K562 (cell line): ENCODE data around the gene SRPRA. TPM values are rescaled to one million over a fixed set of nuclear protein-coding genes. Genes with fewer than 3 reads are reported as not detected.

Source experiments
- ATAC-seq: fragments of 200-7000 bp; cut with Tn5 transposase; 3 replicates; pipeline ENCODE4 v1.9.1; 2020; ENCODE audit warnings: moderate library complexity
- BruUV-seq: library from RNA; stranded (reverse); fragments of 400-500 nt; replicated peaks from 2 replicates; lab custom pipeline; 2021; lab: Mats Ljungman, UMichigan
- CTCF ChIA-PET: fragments of 300-600 bp; formaldehyde crosslinking; extraction: SDS; loops from one replicate; lab custom pipeline; 2021; ENCODE audit warnings: low intra/inter-chr PET ratio; lab: Yijun Ruan, JAX
- POLR2A ChIA-PET: fragments of 300-600, 350-650 bp; sonication (Branson Sonifier 250); formaldehyde crosslinking; extraction: SDS; loops from one replicate; lab custom pipeline; 2021; ENCODE audit warnings: antibody characterized with exemption, inconsistent platforms; lab: Yijun Ruan, JAX
- DNase-seq, 4 experiments: peaks; one replicate each; pipeline versions ENCODE4 v3.0.0 to v3.0.0-alpha.2; 2011 to 2018; ENCODE audit warnings: low spot score in 3 of 4, mixed read lengths in 3 of 4; ENCODE audit errors: extremely low read depth in 1 of 4
- FAIRE-seq: peaks from 2 replicates; lab custom pipeline; 2011; peaks lifted over from hg19 to GRCh38; lab: Jason Lieb, UNC
- H2AFZ ChIP-seq: 2 replicates; pipeline ENCODE4 v1.6.0; 2011; ENCODE audit warnings: low read depth, low read length, control low read depth, inconsistent platforms
- H3K27ac ChIP-seq: fragments of 200-600 bp; 3 replicates; pipeline ENCODE4 v1.8.0; 2011; ENCODE audit warnings: low read depth, mild to moderate bottlenecking, control low read depth, inconsistent platforms, low read length, moderate library complexity, mixed read lengths; ENCODE audit errors: extremely low read depth
- H3K27me3 ChIP-seq, 2 experiments: fragments of 300-600 bp in 1 of 2; 2 replicates in 1 of 2; 3 replicates in 1 of 2; pipeline versions ENCODE4 v1.6.0 to v1.8.0; 2011; ENCODE audit warnings: inconsistent platforms in 2 of 2, low read length in 2 of 2, mild to moderate bottlenecking in 1 of 2, mixed read lengths in 1 of 2, moderate library complexity in 1 of 2; ENCODE audit not compliant: control insufficient read depth in 2 of 2, insufficient read depth in 2 of 2
- H3K36me3 ChIP-seq: fragments of 300-600 bp; 3 replicates; pipeline ENCODE4 v1.8.0; 2011; ENCODE audit warnings: mild to moderate bottlenecking, low read length, inconsistent platforms; ENCODE audit not compliant: control insufficient read depth, insufficient read depth
- H3K4me1 ChIP-seq, 2 experiments: fragments of 200-600 bp in 1 of 2; replicated peaks in 1 of 2; 2 replicates in 1 of 2; 3 replicates in 1 of 2; pipeline versions ENCODE4 v1.5.1 to v1.8.0; 2011; ENCODE audit warnings: inconsistent platforms in 2 of 2, low read length in 2 of 2, mild to moderate bottlenecking in 1 of 2, mixed read lengths in 1 of 2, moderate library complexity in 1 of 2; ENCODE audit not compliant: control insufficient read depth in 2 of 2, insufficient read depth in 2 of 2
- H3K4me2 ChIP-seq: 2 replicates; pipeline ENCODE4 v1.6.1; 2011; ENCODE audit warnings: low read length, control low read depth, inconsistent platforms, mixed read lengths; ENCODE audit not compliant: insufficient read depth
- H3K4me3 ChIP-seq: fragments of 200-600 bp; sonication (generic), shearing (Covaris generic); 2 replicates; pipeline ENCODE4 v1.5.1; 2016; ENCODE audit warnings: control low read depth, inconsistent platforms
- H3K79me2 ChIP-seq: fragments of 200-600 bp; 3 replicates; pipeline ENCODE4 v1.8.0; 2011; ENCODE audit warnings: low read length, inconsistent platforms; ENCODE audit not compliant: control insufficient read depth, insufficient read depth
- H3K9ac ChIP-seq, 2 experiments: 2 replicates each; pipeline versions ENCODE4 v1.6.0 to v1.6.1; 2011; ENCODE audit warnings: low read depth in 2 of 2, low read length in 2 of 2, control low read depth in 1 of 2, inconsistent platforms in 1 of 2, mild to moderate bottlenecking in 1 of 2, mixed read lengths in 1 of 2; ENCODE audit not compliant: insufficient read depth in 1 of 2
- H3K9me1 ChIP-seq: one replicate; pipeline ENCODE4 v1.6.0; 2011; ENCODE audit warnings: inconsistent platforms, mild to moderate bottlenecking, low read length, moderate library complexity; ENCODE audit not compliant: control insufficient read depth, insufficient read depth
- H3K9me3 ChIP-seq: replicated peaks from 2 replicates; pipeline ENCODE4 v1.5.1; 2011; ENCODE audit warnings: low read depth, low read length, inconsistent platforms; ENCODE audit not compliant: control insufficient read depth, insufficient read depth
- H4K20me1 ChIP-seq: replicated peaks from 2 replicates; pipeline ENCODE4 v1.6.1; 2011; ENCODE audit warnings: low read length, inconsistent platforms, mixed read lengths; ENCODE audit not compliant: control insufficient read depth, insufficient read depth
- CBX2 ChIP-seq: fragments of 200-600 bp; sonication (generic); IDR thresholded peaks from one replicate; pipeline ENCODE4 v1.6.1; 2012; ENCODE audit warnings: mild to moderate bottlenecking, low read length, inconsistent platforms; ENCODE audit not compliant: insufficient read depth, poor library complexity, severe bottlenecking
- CHD7 ChIP-seq: fragments of 200-600 bp; sonication (generic); IDR thresholded peaks from one replicate; pipeline ENCODE4 v1.6.1; 2012; ENCODE audit warnings: mild to moderate bottlenecking, low read depth, low read length, inconsistent platforms
- FOXK1 ChIP-seq: sonication (generic); formaldehyde crosslinking; IDR thresholded peaks from 2 replicates; pipeline ENCODE4 v1.8.0; 2022; ENCODE audit warnings: missing genetic modification reagents, mild to moderate bottlenecking, borderline replicate concordance
- RAD21 ChIP-seq, 2 experiments: fragments of 250-450 bp in 1 of 2; fragments of 450-650 bp in 1 of 2; sonication (Bioruptor Pico) in 1 of 2; formaldehyde crosslinking in 1 of 2; IDR thresholded peaks in 1 of 2; conservative IDR thresholded peaks in 1 of 2; 2 replicates each; pipeline versions ENCODE4 v1.4.0 to v1.8.0; 2020 to 2022; ENCODE audit warnings: mild to moderate bottlenecking in 2 of 2, moderate library complexity in 1 of 2
- SUPT5H ChIP-seq: fragments of 450-650 bp; IDR thresholded peaks from 2 replicates; pipeline ENCODE4 v1.6.1; 2016
- TEAD2 ChIP-seq: fragments of 450-650 bp; IDR thresholded peaks from 2 replicates; pipeline ENCODE4 v1.6.1; 2016; ENCODE audit warnings: missing genetic modification characterization, control low read depth, missing compliant biosample characterization
- USF1 ChIP-seq: sonication (generic); formaldehyde crosslinking; IDR thresholded peaks from 2 replicates; pipeline ENCODE4 v1.9.0; 2022; ENCODE audit warnings: mild to moderate bottlenecking, missing genetic modification reagents
- ZBTB9 ChIP-seq: fragments of 450-650 bp; formaldehyde crosslinking; IDR thresholded peaks from 2 replicates; pipeline ENCODE4 v1.4.0; 2020; ENCODE audit warnings: mild to moderate bottlenecking, moderate library complexity
- whole genome bisulfite sequencing: fragments of 100-300 bp; shearing (Covaris generic); methylation state at CpG from one replicate; pipeline ENCODE4 v1.1.6; 2016; ENCODE audit warnings: low coverage, mixed read lengths; ENCODE audit not compliant: insufficient coverage; ENCODE audit errors: missing lambda C conversion rate; 5-methylcytosine and 5-hydroxymethylcytosine counted together
- in situ Hi-C: fragments of 300-500 bp; cut with MboI; formaldehyde crosslinking; loops from 4 replicates; pipeline ENCODE4 v1.15.0; 2018; ENCODE audit warnings: inconsistent platforms, mixed read lengths
- intact Hi-C: fragments of 100-400 bp; cut with micrococcal nuclease; formaldehyde crosslinking; loops from 2 replicates; pipeline ENCODE4 v1.14.2; 2022
- polyA plus RNA-seq, 8 experiments: library from polyadenylated mRNA; depleted of rRNA in 4 of 8; stranded (reverse) in 5 of 8; unstranded in 3 of 8; fragments of >200 nt; fragmentation: Nextera tagmentation in 2 of 8; fragmentation: Illumina TruSeq in 1 of 8; extraction: Ambion mirVana in 2 of 8; extraction: Trizol in 1 of 8; gene quantifications; 2 replicates each; pipeline versions ENCODE4 v1.2.1 to v1.2.3, GENCODE V29; 2011 to 2014; ENCODE audit warnings: inconsistent platforms in 1 of 8, missing spikeins in 1 of 8
- total RNA-seq, 7 experiments: library from RNA; depleted of rRNA in 6 of 7; stranded (reverse); fragments of >200 nt in 6 of 7; fragmentation: Illumina TruSeq in 2 of 7; extraction: Trizol in 2 of 7; gene quantifications; 2 replicates each; pipeline versions ENCODE4 v1.2.1 to v1.2.3, GENCODE V29; 2011 to 2021; ENCODE audit warnings: low replicate concordance in 1 of 7

Gene SRPRA
- total and polyA plus RNA-seq, 9 of the 15 experiments (the other 6 are each of a cell fraction or from before 2014, with no cell fraction given), result 33.5 to 124 (median 80.0) TPM

- in situ Hi-C loops (no loop called here), intact Hi-C loops (no loop called here)
- peaks cover 17% of the 10 kb centered on the region; the same call in 2 of the 3 replicates for H3K36me3 ChIP-seq
- H3K4me2 ChIP-seq, result no peak overlapping the region
- no peak overlapping the region for H3K4me3 ChIP-seq
- BruUV-seq, result no TSS peak
- ChIA-PET CTCF (no interaction called here), POLR2A (interaction anchor here (0.6 to 2.5 kb wide), 5 partner anchors 8 to 144 kb away, joined by 3 to 14 read pairs (median 4); partner anchors contain the start of genes FAM118B, FOXRED1, RPUSD4 and SRPRA)
- ATAC-seq, result no peak
- FAIRE-seq, result no peak
- DNase-seq, result no peak
- H3K4me1 ChIP-seq, result peaks cover 19 to 26% of the 10 kb centered on the region in 2 experiments; a peak in 4 of 5 replicates
- no peaks in the 10 kb centered on the region for H3K9me1 ChIP-seq
- H3K27ac ChIP-seq, result no peak overlapping the region
- 46% methylated on average over 5 of the region's 6 CpGs for WGBS
- no peaks in the 10 kb centered on the region for H3K79me2 ChIP-seq
- peak overlapping the region in 1 of 2 experiments; percentile 74; a peak in 2 of 4 replicates for H3K9ac ChIP-seq
- no peaks in the 10 kb centered on the region for H3K27me3 ChIP-seq
- H2AFZ ChIP-seq, result no peak overlapping the region
- H3K9me3 ChIP-seq, result no peaks in the 10 kb centered on the region
- no peaks in the 10 kb centered on the region; the same call in 1 of the 2 replicates for H4K20me1 ChIP-seq
- no peak for TF ChIP-seq SUPT5H
- TF ChIP-seq FOXK1 (CRISPR knock-in tag), result no peak
- no peak for TF ChIP-seq CBX2
- TF ChIP-seq ZBTB9 (CRISPR knock-in tag), result no peak
- no peak for TF ChIP-seq TEAD2 (tag)
- TF ChIP-seq CHD7, result no peak
- TF ChIP-seq RAD21 (CRISPR knock-in tag; conservative IDR thresholded peaks at IDR 0.05 in 1 of 2, IDR thresholded peaks at IDR 0.05 in 1 of 2), result no peak
- no peak for TF ChIP-seq USF1 (CRISPR knock-in tag)
Observed at GRCh38 chr11:126281245-126281644, 12.6 kb upstream of the SRPRA start.
